A673 (cell line): ENCODE measurements around the gene SPTA1. TPM values are rescaled to one million over a fixed set of nuclear protein-coding genes. Genes with fewer than 3 reads are reported as not detected.

Source experiments
- BruUV-seq: library from RNA; stranded (reverse); fragments of 400-500 nt; replicated peaks from 2 replicates; lab custom pipeline; 2021; lab: Mats Ljungman, UMichigan
- CTCF ChIA-PET: fragments of 300-600 bp; sonication (Branson Sonifier 250); formaldehyde crosslinking; loops from one replicate; lab custom pipeline; 2022; ENCODE audit warnings: antibody characterized with exemption; lab: Charles Lee
- POLR2A ChIA-PET: fragments of 300-600 bp; sonication (Branson Sonifier 250); formaldehyde crosslinking; loops from one replicate; lab custom pipeline; 2022; ENCODE audit warnings: antibody characterized with exemption; ENCODE audit not compliant: low non-redundant PET; lab: Charles Lee
- DNase-seq: peaks from one replicate; pipeline ENCODE4 v3.0.0-alpha.2; 2015; ENCODE audit warnings: low spot score
- H3K27ac ChIP-seq: fragments of 200-600 bp; sonication (generic); 2 replicates; pipeline ENCODE4 v1.5.1; 2016; ENCODE audit warnings: mixed run types, low read depth, mild to moderate bottlenecking, mixed read lengths, antibody characterized with exemption, low read length; ENCODE audit not compliant: poor library complexity, severe bottlenecking
- H3K27me3 ChIP-seq: fragments of 200-600 bp; sonication (generic); replicated peaks from 2 replicates; pipeline ENCODE4 v1.6.1; 2017; ENCODE audit warnings: mixed run types, low read depth, mild to moderate bottlenecking, mixed read lengths, antibody characterized with exemption, low read length; ENCODE audit not compliant: insufficient read depth, poor library complexity
- H3K36me3 ChIP-seq: fragments of 200-600 bp; sonication (generic); 2 replicates; pipeline ENCODE4 v1.6.1; 2016; ENCODE audit warnings: mixed run types, mild to moderate bottlenecking, mixed read lengths, antibody characterized with exemption, low read length; ENCODE audit not compliant: insufficient read depth, poor library complexity, severe bottlenecking
- H3K4me1 ChIP-seq: fragments of 200-600 bp; sonication (generic); 2 replicates; pipeline ENCODE4 v1.6.1; 2017; ENCODE audit warnings: mixed run types, mild to moderate bottlenecking, mixed read lengths, antibody characterized with exemption, low read length; ENCODE audit not compliant: insufficient read depth, poor library complexity, severe bottlenecking
- H3K4me3 ChIP-seq: fragments of 200-600 bp; sonication (generic); 2 replicates; pipeline ENCODE4 v1.5.1; 2016; ENCODE audit warnings: low read depth, mixed run types, mild to moderate bottlenecking, mixed read lengths, low read length; ENCODE audit not compliant: poor library complexity, severe bottlenecking
- H3K9me3 ChIP-seq: fragments of 200-600 bp; sonication (generic); 2 replicates; pipeline ENCODE4 v1.6.1; 2016; ENCODE audit warnings: mixed run types, low read depth, mild to moderate bottlenecking, mixed read lengths, antibody characterized with exemption, low read length; ENCODE audit not compliant: poor library complexity, severe bottlenecking
- EZH2 ChIP-seq: fragments of 200-600 bp; sonication (generic); IDR thresholded peaks from 2 replicates; pipeline ENCODE4 v1.6.1; 2017; ENCODE audit warnings: borderline replicate concordance, low read depth, mild to moderate bottlenecking, mixed read lengths, antibody characterized with exemption, low read length; ENCODE audit not compliant: poor library complexity, severe bottlenecking
- intact Hi-C: fragments of 100-400 bp; cut with micrococcal nuclease; formaldehyde crosslinking; loops from one replicate; pipeline ENCODE4 v1.10.0; 2022; ENCODE audit not compliant: unreplicated experiment
- total RNA-seq: library from RNA; stranded (reverse); gene quantifications from 2 replicates; pipeline ENCODE4 v1.2.3, GENCODE V29; 2021
- TF ChIP-seq, protein P1 (sequence below): fragments of 300-800, 200-600 bp; sonication (generic); conservative IDR thresholded peaks from 2 replicates; pipeline ENCODE4 v1.5.1; 2017; ENCODE audit warnings: low read depth, mild to moderate bottlenecking, antibody characterized with exemption, low read length, moderate library complexity, mixed read lengths

SPTA1 gene
- total RNA-seq, 1 experiment from 2014 or later: not detected

DNA sequence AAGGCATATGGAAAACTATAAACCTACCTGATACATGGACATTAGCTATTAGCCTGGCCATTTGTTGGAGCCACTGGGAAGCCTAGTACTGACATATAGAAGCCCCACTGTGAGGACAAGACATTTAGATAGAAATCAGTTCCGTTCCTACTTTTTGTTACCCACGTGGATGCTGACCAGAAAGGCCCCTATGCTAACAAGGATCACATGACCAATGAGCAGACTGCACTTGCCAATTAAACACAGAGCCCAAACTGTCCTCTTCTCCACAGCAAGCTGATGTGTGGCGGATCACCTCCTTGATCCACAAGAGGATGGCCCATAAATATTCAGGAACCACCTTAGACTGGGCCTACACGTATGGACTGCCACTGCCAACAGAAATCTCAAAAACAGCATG is 45.2 kb upstream of the SPTA1 start:
- H3K4me3 ChIP-seq: no peak overlapping the region
- no peak for DNase-seq
- no peak overlapping the region for H3K27ac ChIP-seq
- peaks cover 28% of the 10 kb centered on the region for H3K27me3 ChIP-seq
- H3K4me1 ChIP-seq: no peaks in the 10 kb centered on the region
- ChIA-PET CTCF (no interaction called here), POLR2A (no interaction called here)
- H3K36me3 ChIP-seq: no peaks in the 10 kb centered on the region
- intact Hi-C loops: no loop called here
- BruUV-seq: no TSS peak
- H3K9me3 ChIP-seq: no peaks in the 10 kb centered on the region
- TF ChIP-seq EZH2: no peak
- TF ChIP-seq, protein P1, sequence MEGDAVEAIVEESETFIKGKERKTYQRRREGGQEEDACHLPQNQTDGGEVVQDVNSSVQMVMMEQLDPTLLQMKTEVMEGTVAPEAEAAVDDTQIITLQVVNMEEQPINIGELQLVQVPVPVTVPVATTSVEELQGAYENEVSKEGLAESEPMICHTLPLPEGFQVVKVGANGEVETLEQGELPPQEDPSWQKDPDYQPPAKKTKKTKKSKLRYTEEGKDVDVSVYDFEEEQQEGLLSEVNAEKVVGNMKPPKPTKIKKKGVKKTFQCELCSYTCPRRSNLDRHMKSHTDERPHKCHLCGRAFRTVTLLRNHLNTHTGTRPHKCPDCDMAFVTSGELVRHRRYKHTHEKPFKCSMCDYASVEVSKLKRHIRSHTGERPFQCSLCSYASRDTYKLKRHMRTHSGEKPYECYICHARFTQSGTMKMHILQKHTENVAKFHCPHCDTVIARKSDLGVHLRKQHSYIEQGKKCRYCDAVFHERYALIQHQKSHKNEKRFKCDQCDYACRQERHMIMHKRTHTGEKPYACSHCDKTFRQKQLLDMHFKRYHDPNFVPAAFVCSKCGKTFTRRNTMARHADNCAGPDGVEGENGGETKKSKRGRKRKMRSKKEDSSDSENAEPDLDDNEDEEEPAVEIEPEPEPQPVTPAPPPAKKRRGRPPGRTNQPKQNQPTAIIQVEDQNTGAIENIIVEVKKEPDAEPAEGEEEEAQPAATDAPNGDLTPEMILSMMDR: no peak

DNA sequence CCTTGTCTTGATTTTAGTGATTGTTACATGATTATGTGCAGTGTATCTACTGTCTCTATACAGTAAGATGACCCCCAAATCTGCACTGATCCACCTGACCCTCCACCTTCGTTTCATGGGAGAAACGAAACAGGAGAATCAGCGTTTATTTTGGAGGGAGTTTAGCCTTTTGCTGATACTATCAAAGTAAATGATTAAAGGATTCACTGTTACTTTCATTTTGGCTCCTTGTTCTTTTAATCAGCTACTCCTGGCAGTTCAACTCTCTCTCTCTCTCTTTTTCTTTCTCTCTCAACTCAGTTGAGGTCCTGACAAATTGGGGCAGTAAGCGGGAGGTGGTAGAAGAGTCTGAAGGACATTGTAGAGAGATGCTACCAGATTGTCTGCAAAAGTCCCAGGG is 43.9 kb upstream of the SPTA1 start:
- H3K27me3 ChIP-seq: peaks cover 41% of the 10 kb centered on the region
- no peak overlapping the region for H3K4me3 ChIP-seq
- no peak overlapping the region for H3K27ac ChIP-seq
- TF ChIP-seq, protein P1: no peak
- TF ChIP-seq EZH2: no peak
- no peaks in the 10 kb centered on the region for H3K9me3 ChIP-seq
- DNase-seq: no peak
- CTCF ChIA-PET: no interaction called here
- BruUV-seq: no TSS peak
- H3K4me1 ChIP-seq: no peaks in the 10 kb centered on the region
- intact Hi-C loops: no loop called here
- no peaks in the 10 kb centered on the region for H3K36me3 ChIP-seq
- POLR2A ChIA-PET: no interaction called here

GRCh38 chr1:158728510-158729225 is 42.2 kb upstream of the SPTA1 start:
- no TSS peak for BruUV-seq
- H3K27me3 ChIP-seq: peaks cover 42% of the 10 kb centered on the region
- DNase-seq: no peak
- intact Hi-C loops: no loop called here
- no peak overlapping the region for H3K4me3 ChIP-seq
- TF ChIP-seq, protein P1: no peak
- TF ChIP-seq EZH2: no peak
- CTCF ChIA-PET: no interaction called here
- H3K27ac ChIP-seq: no peak overlapping the region
- no peaks in the 10 kb centered on the region for H3K36me3 ChIP-seq
- no peaks in the 10 kb centered on the region for H3K9me3 ChIP-seq
- H3K4me1 ChIP-seq: no peaks in the 10 kb centered on the region
- POLR2A ChIA-PET: no interaction called here
